Gastrocnemius medialis (tissue), 4 donors: ENCODE data around the gene MGMT.

ENCODE experiments used
- POLR2A ChIP-seq, 2 donors: fragments of 450-650 bp; IDR thresholded peaks; one replicate each; pipeline ENCODE4 v1.6.1; 2017; ENCODE audit warnings: antibody characterized with exemption in 2 of 2, mild to moderate bottlenecking in 2 of 2, moderate library complexity in 2 of 2
- TF ChIP-seq, protein P1 (sequence below), 5 experiments: fragments of 450-650 bp in 3 of 5; fragments of 200-600 bp in 2 of 5; sonication (generic) in 2 of 5; IDR thresholded peaks in 4 of 5; conservative IDR thresholded peaks in 1 of 5; 1 replicate in 4 of 5; 2 replicates in 1 of 5; pipeline ENCODE4 v1.5.1; 2016 to 2019; ENCODE audit warnings: antibody characterized with exemption in 5 of 5, mild to moderate bottlenecking in 3 of 5, moderate library complexity in 3 of 5

DNA sequence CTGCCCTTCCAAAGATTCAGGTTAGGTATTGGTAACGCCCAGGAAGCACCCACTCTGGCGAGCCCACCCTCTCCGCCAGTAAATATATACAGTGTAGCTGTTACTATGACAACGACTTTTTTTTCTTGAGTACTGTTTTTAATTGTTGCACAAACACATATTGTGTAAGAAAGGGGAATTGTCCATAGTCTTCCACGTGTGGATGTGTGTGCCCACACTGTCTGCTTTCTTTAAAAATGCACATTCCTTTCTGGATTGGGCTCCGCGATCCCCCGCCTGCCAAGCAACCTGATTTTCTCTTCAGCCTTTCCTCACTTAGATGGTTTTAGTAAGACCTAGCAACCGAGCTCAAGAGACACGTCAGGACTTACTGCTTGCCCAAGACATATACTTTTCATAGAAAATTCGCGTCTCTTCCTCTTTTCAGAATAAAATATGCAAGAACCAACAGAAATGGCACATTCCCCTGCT, 249.2 kb downstream of the MGMT start:
- TF ChIP-seq, protein P1, sequence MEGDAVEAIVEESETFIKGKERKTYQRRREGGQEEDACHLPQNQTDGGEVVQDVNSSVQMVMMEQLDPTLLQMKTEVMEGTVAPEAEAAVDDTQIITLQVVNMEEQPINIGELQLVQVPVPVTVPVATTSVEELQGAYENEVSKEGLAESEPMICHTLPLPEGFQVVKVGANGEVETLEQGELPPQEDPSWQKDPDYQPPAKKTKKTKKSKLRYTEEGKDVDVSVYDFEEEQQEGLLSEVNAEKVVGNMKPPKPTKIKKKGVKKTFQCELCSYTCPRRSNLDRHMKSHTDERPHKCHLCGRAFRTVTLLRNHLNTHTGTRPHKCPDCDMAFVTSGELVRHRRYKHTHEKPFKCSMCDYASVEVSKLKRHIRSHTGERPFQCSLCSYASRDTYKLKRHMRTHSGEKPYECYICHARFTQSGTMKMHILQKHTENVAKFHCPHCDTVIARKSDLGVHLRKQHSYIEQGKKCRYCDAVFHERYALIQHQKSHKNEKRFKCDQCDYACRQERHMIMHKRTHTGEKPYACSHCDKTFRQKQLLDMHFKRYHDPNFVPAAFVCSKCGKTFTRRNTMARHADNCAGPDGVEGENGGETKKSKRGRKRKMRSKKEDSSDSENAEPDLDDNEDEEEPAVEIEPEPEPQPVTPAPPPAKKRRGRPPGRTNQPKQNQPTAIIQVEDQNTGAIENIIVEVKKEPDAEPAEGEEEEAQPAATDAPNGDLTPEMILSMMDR (IDR thresholded peaks at IDR 0.05 in 4 of 5, conservative IDR thresholded peaks at IDR 0.05 in 1 of 5) = no peak
- TF ChIP-seq POLR2A (IDR thresholded peaks at IDR 0.05) = no peak
